Measurements from ENCODE around the gene FBXL16.

The FBXL16 gene

GRCh38 chr16:725463-726187 lies 20.0 kb upstream of the FBXL16 start:
- TF ChIP-seq MAX (IDR thresholded peaks at IDR 0.05): no peak
- no peak for TF ChIP-seq EP300 (IDR thresholded peaks at IDR 0.05; ENCODE audit: borderline replicate concordance)
- TF ChIP-seq REST (IDR thresholded peaks at IDR 0.05; ENCODE audit: low read depth): no peak
- TF ChIP-seq TAF1 (IDR thresholded peaks at IDR 0.05; ENCODE audit: low read depth): no peak
- TF ChIP-seq FOXM1 (IDR thresholded peaks at IDR 0.05; ENCODE audit: borderline replicate concordance, low read depth): no peak
- no peak for TF ChIP-seq USF1 (IDR thresholded peaks at IDR 0.05)
- TF ChIP-seq NFIC (IDR thresholded peaks at IDR 0.05): no peak
- TF ChIP-seq YY1 (IDR thresholded peaks at IDR 0.05; ENCODE audit: low read depth): no peak
- TF ChIP-seq ZBTB7A (IDR thresholded peaks at IDR 0.05; ENCODE audit: low read depth): no peak
- TF ChIP-seq RAD21 (IDR thresholded peaks at IDR 0.05; ENCODE audit: low read depth): no peak
- no peak for TF ChIP-seq CEBPB (IDR thresholded peaks at IDR 0.05)
- no peak for TF ChIP-seq EGR1 (IDR thresholded peaks at IDR 0.05)
- TF ChIP-seq TCF12 (IDR thresholded peaks at IDR 0.05; ENCODE audit: low read depth): no peak
- TF ChIP-seq CREB1 (IDR thresholded peaks at IDR 0.05; ENCODE audit: low read depth): no peak
- TF ChIP-seq TEAD4 (IDR thresholded peaks at IDR 0.05): no peak

GRCh38 chr16:725041-725376 lies 19.4 kb upstream of the FBXL16 start:
- TF ChIP-seq TCF12 (IDR thresholded peaks at IDR 0.05; ENCODE audit: low read depth) (no peak), USF1 (IDR thresholded peaks at IDR 0.05) (no peak), EP300 (IDR thresholded peaks at IDR 0.05; ENCODE audit: borderline replicate concordance) (no peak), NFIC (IDR thresholded peaks at IDR 0.05) (no peak), CREB1 (IDR thresholded peaks at IDR 0.05; ENCODE audit: low read depth) (no peak), EGR1 (IDR thresholded peaks at IDR 0.05) (no peak), CEBPB (IDR thresholded peaks at IDR 0.05) (no peak), RAD21 (IDR thresholded peaks at IDR 0.05; ENCODE audit: low read depth) (no peak), YY1 (IDR thresholded peaks at IDR 0.05; ENCODE audit: low read depth) (no peak), ZBTB7A (IDR thresholded peaks at IDR 0.05; ENCODE audit: low read depth) (no peak), FOXM1 (IDR thresholded peaks at IDR 0.05; ENCODE audit: borderline replicate concordance, low read depth) (no peak), MAX (IDR thresholded peaks at IDR 0.05) (no peak), TEAD4 (IDR thresholded peaks at IDR 0.05) (no peak), TAF1 (IDR thresholded peaks at IDR 0.05; ENCODE audit: low read depth) (no peak), REST (IDR thresholded peaks at IDR 0.05; ENCODE audit: low read depth) (no peak)

- no peak for TF ChIP-seq EGR1 (IDR thresholded peaks at IDR 0.05)
- no peak for TF ChIP-seq TCF12 (IDR thresholded peaks at IDR 0.05; ENCODE audit: low read depth)
- TF ChIP-seq TAF1 (IDR thresholded peaks at IDR 0.05; ENCODE audit: low read depth): no peak
- no peak for TF ChIP-seq USF1 (IDR thresholded peaks at IDR 0.05)
- TF ChIP-seq EP300 (IDR thresholded peaks at IDR 0.05; ENCODE audit: borderline replicate concordance): no peak
- no peak for TF ChIP-seq MAX (IDR thresholded peaks at IDR 0.05)
- no peak for TF ChIP-seq YY1 (IDR thresholded peaks at IDR 0.05; ENCODE audit: low read depth)
- no peak for TF ChIP-seq TEAD4 (IDR thresholded peaks at IDR 0.05)
- TF ChIP-seq REST (IDR thresholded peaks at IDR 0.05; ENCODE audit: low read depth): no peak
- no peak for TF ChIP-seq RAD21 (IDR thresholded peaks at IDR 0.05; ENCODE audit: low read depth)
- no peak for TF ChIP-seq NFIC (IDR thresholded peaks at IDR 0.05)
- TF ChIP-seq ZBTB7A (IDR thresholded peaks at IDR 0.05; ENCODE audit: low read depth): no peak
- TF ChIP-seq CEBPB (IDR thresholded peaks at IDR 0.05): no peak
- TF ChIP-seq FOXM1 (IDR thresholded peaks at IDR 0.05; ENCODE audit: borderline replicate concordance, low read depth): no peak
- no peak for TF ChIP-seq CREB1 (IDR thresholded peaks at IDR 0.05; ENCODE audit: low read depth)
Measured at GRCh38 chr16:724188-725040, 18.8 kb upstream of the FBXL16 start.

All from Ishikawa (cell line).